B cell (primary cell): ENCODE measurements around the gene RRAGC. TPM values are rescaled to one million over a fixed set of nuclear protein-coding genes. Genes with fewer than 3 reads are reported as not detected.
A peak's percentile ranks its signal among the peaks of the same experiment; 100 is the strongest.

Experiments used
- ATAC-seq: fragments of 200-7000 bp; cut with Tn5 transposase; one replicate; pipeline ENCODE4 v1.10.0; 2021; ENCODE audit warnings: low read depth, mild to moderate bottlenecking, moderate number of reproducible peaks, moderate library complexity
- CTCF ChIA-PET: fragments of 350-600 bp; sonication (Branson Sonifier 250); formaldehyde crosslinking; loops from one replicate; lab custom pipeline; 2021; ENCODE audit warnings: antibody characterized with exemption, inconsistent platforms; lab: Charles Lee
- POLR2A ChIA-PET: fragments of 350-600 bp; sonication (Branson Sonifier 250); formaldehyde crosslinking; loops from one replicate; lab custom pipeline; 2021; ENCODE audit warnings: antibody characterized with exemption; lab: Charles Lee
- DNase-seq: peaks from one replicate; pipeline ENCODE4 v3.0.0; 2013
- H2AFZ ChIP-seq: 2 replicates; pipeline ENCODE4 v1.6.1; 2012; ENCODE audit warnings: mild to moderate bottlenecking, low read depth, low read length; ENCODE audit not compliant: insufficient read depth, poor library complexity, severe bottlenecking
- H3K27ac ChIP-seq, 2 donors: 1 replicate in 1 of 2; 2 replicates in 1 of 2; pipeline ENCODE4 v1.5.1; 2012 to 2013; ENCODE audit warnings: low read length in 2 of 2, mild to moderate bottlenecking in 2 of 2, moderate library complexity in 1 of 2
- H3K27me3 ChIP-seq, 4 experiments: fragments of 200-600 bp in 1 of 4; sonication (generic) in 1 of 4; replicated peaks in 1 of 4; 1 replicate in 2 of 4; 2 replicates in 2 of 4; pipeline versions ENCODE4 v1.6.1 to v1.7.0; 2013 to 2016; ENCODE audit warnings: low read length in 3 of 4, mild to moderate bottlenecking in 2 of 4, mixed read lengths in 1 of 4, moderate library complexity in 1 of 4; ENCODE audit not compliant: insufficient read depth in 4 of 4, control insufficient read depth in 3 of 4; ENCODE audit errors: control extremely low read depth in 1 of 4
- H3K36me3 ChIP-seq, 2 experiments: replicated peaks in 1 of 2; 1 replicate in 1 of 2; 2 replicates in 1 of 2; pipeline versions ENCODE4 v1.6.1 to v1.7.1; 2013; ENCODE audit warnings: low read length in 1 of 2; ENCODE audit not compliant: insufficient read depth in 2 of 2, control insufficient read depth in 1 of 2; ENCODE audit errors: control extremely low read depth in 1 of 2, extremely low read depth in 1 of 2
- H3K4me1 ChIP-seq, 2 donors: fragments of 200-600 bp in 1 of 2; sonication (generic) in 1 of 2; 1 replicate in 1 of 2; 2 replicates in 1 of 2; pipeline versions ENCODE4 v1.5.1 to v1.6.1; 2013 to 2017; ENCODE audit warnings: low read length in 2 of 2; ENCODE audit not compliant: control insufficient read depth in 2 of 2, insufficient read depth in 2 of 2
- H3K4me2 ChIP-seq: replicated peaks from 2 replicates; pipeline ENCODE3; 2012; ENCODE audit warnings: mild to moderate bottlenecking, low read depth, low read length; ENCODE audit not compliant: poor library complexity, severe bottlenecking
- H3K4me3 ChIP-seq, 5 experiments: fragments of 200-600 bp in 1 of 5; sonication (generic) in 1 of 5; 1 replicate in 3 of 5; 2 replicates in 2 of 5; pipeline versions ENCODE4 v1.5.1 to v1.7.0; 2011 to 2016; ENCODE audit warnings: low read length in 4 of 5, mild to moderate bottlenecking in 4 of 5, low read depth in 2 of 5, control low read depth in 1 of 5, moderate library complexity in 1 of 5; ENCODE audit not compliant: insufficient read depth in 1 of 5; ENCODE audit errors: control extremely low read depth in 1 of 5, extremely low read depth in 1 of 5
- H3K79me2 ChIP-seq: fragments of 200-600 bp; sonication (generic); one replicate; pipeline ENCODE4 v1.6.0; 2016; ENCODE audit warnings: low read length; ENCODE audit not compliant: control insufficient read depth, insufficient read depth
- H3K9ac ChIP-seq: fragments of 200-600 bp; sonication (generic); 2 replicates; pipeline ENCODE4 v1.6.1; 2017; ENCODE audit warnings: mild to moderate bottlenecking, low read length, moderate library complexity
- H3K9me3 ChIP-seq, 3 donors: one replicate each; pipeline versions ENCODE4 v1.6.1 to v1.7.1; 2013; ENCODE audit warnings: low read length in 2 of 3; ENCODE audit not compliant: control insufficient read depth in 2 of 3, insufficient read depth in 1 of 3; ENCODE audit errors: control extremely low read depth in 1 of 3
- H4K20me1 ChIP-seq: 2 replicates; pipeline ENCODE4 v1.6.0; 2012; ENCODE audit warnings: mild to moderate bottlenecking, low read length; ENCODE audit not compliant: insufficient read depth, control insufficient read depth, poor library complexity, severe bottlenecking
- H3K27ac Mint-ChIP-seq: one replicate; pipeline ENCODE4 v1.8.0; 2021; ENCODE audit warnings: mixed read lengths
- H3K27me3 Mint-ChIP-seq: one replicate; pipeline ENCODE4 v1.8.0; 2021; ENCODE audit warnings: mixed read lengths
- H3K4me1 Mint-ChIP-seq: one replicate; pipeline ENCODE4 v1.8.0; 2021; ENCODE audit warnings: mixed read lengths
- H3K4me3 Mint-ChIP-seq: one replicate; pipeline ENCODE4 v1.8.0; 2021; ENCODE audit warnings: mixed read lengths
- H3K9me3 Mint-ChIP-seq: one replicate; pipeline ENCODE4 v1.8.0; 2022; ENCODE audit warnings: mixed read lengths; ENCODE audit not compliant: insufficient read depth
- EZH2 ChIP-seq: IDR thresholded peaks from 2 replicates; pipeline ENCODE4 v1.6.1; 2012; ENCODE audit warnings: borderline replicate concordance, low read depth, mild to moderate bottlenecking, moderate library complexity, low read length; ENCODE audit not compliant: insufficient read depth, poor library complexity, severe bottlenecking
- WGBS: methylation state at CpG from one replicate; pipeline ENCODE4 v1.1.5; 2013; ENCODE audit warnings: missing lambda C conversion rate; ENCODE audit not compliant: insufficient coverage; 5-methylcytosine and 5-hydroxymethylcytosine counted together
- intact Hi-C: fragments of 100-400 bp; cut with micrococcal nuclease; formaldehyde crosslinking; loops from one replicate; pipeline ENCODE4 v1.10.0; 2022
- polyA plus RNA-seq: library from polyadenylated mRNA; depleted of rRNA; stranded (reverse); fragments of >200 nt; gene quantifications from 2 replicates; pipeline ENCODE4 v1.2.3, GENCODE V29; 2012
- total RNA-seq, 2 donors: library from RNA; stranded (reverse); fragments of 120-200 nt in 1 of 2; gene quantifications; 1 replicate in 1 of 2; 2 replicates in 1 of 2; pipeline versions ENCODE4 v1.2.3 to v1.2.4, GENCODE V29; 2013 to 2022
- TF ChIP-seq, protein P1 (sequence below): fragments of 200-600 bp; IDR thresholded peaks from one replicate; pipeline ENCODE4 v1.8.0; 2022; ENCODE audit warnings: antibody characterized with exemption, mild to moderate bottlenecking

RRAGC gene
- total and polyA plus RNA-seq, 2 donors (not counting 1 experiment from before 2014, with no cell fraction given) = 11.4 to 37.6 TPM

DNA sequence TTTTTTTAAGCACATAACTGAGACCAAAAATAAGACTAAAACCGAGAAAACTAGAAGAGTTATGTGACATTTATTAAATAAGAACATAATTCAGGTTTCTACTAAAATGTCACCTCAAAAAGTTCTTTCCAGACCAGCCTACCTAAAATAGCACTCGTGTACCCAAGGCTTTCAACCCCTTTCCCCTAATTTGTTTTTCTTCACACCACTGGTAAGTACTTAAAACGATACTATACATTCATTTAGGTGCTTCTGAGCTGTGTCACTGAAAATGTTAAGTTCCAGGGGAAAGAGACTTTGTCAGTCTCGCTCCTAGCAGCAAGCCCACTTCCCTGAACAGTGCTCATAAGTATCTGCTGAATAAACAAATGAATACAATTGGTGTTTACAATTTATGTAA, 6.8 kb downstream of the RRAGC start:
- Histone ChIP-seq H3K79me2 (peaks cover 37% of the 10 kb centered on the region), H3K4me3 (no peak overlapping the region), H2AFZ (no peak overlapping the region), H3K27me3 (no peaks in the 10 kb centered on the region), H3K4me1 (peaks cover 18 to 22% of the 10 kb centered on the region in 2 donors), H4K20me1 (peaks cover 21% of the 10 kb centered on the region), H3K4me2 (no peak overlapping the region), H3K9ac (no peak overlapping the region), H3K9me3 (no peaks in the 10 kb centered on the region), H3K36me3 (peaks cover 3 to 48% of the 10 kb centered on the region in 2 experiments), H3K27ac (no peak overlapping the region)
- peaks cover 31% of the 10 kb centered on the region for H3K4me1 Mint-ChIP-seq
- intact Hi-C loops = no loop called here
- ChIA-PET POLR2A (interaction anchor here (0.6 kb wide), 1 partner anchor 9 kb away, joined by 4 read pairs; no protein-coding TSS in a partner anchor), CTCF (interaction anchor here (0.5 kb wide), 1 partner anchor 170 kb away, joined by 3 read pairs; no protein-coding TSS in a partner anchor)
- no peak overlapping the region for H3K4me3 Mint-ChIP-seq
- no peak for DNase-seq
- no peak overlapping the region for H3K27ac Mint-ChIP-seq
- TF ChIP-seq EZH2 = no peak
- TF ChIP-seq, protein P1, sequence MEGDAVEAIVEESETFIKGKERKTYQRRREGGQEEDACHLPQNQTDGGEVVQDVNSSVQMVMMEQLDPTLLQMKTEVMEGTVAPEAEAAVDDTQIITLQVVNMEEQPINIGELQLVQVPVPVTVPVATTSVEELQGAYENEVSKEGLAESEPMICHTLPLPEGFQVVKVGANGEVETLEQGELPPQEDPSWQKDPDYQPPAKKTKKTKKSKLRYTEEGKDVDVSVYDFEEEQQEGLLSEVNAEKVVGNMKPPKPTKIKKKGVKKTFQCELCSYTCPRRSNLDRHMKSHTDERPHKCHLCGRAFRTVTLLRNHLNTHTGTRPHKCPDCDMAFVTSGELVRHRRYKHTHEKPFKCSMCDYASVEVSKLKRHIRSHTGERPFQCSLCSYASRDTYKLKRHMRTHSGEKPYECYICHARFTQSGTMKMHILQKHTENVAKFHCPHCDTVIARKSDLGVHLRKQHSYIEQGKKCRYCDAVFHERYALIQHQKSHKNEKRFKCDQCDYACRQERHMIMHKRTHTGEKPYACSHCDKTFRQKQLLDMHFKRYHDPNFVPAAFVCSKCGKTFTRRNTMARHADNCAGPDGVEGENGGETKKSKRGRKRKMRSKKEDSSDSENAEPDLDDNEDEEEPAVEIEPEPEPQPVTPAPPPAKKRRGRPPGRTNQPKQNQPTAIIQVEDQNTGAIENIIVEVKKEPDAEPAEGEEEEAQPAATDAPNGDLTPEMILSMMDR = no peak
- no peaks in the 10 kb centered on the region for H3K27me3 Mint-ChIP-seq
- WGBS = no CpG with 5 or more reads among the region's 4 CpGs
- no peak for ATAC-seq
- H3K9me3 Mint-ChIP-seq = no peaks in the 10 kb centered on the region

DNA sequence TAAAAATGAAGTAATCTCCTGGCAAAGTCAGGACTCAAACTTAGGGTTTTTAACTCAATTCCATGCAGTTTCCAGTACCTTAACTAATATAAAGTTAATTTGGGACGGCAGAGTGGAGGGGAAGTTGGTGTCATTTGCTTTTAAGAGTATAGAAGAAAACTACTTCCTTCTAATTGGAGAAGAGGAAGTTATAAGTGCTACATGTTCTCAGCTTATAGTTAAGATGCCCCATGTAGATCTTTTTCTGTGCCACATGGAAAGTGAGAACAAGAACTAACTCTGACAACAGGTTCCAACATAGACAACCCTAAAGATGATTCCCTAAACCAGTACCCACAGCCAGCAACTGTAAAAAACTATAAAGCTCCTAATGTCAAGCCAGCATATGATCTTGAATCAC, 11.5 kb downstream of the RRAGC start:
- no CpG with 5 or more reads among the region's 1 CpG for WGBS
- DNase-seq (peak; percentile 57), ATAC-seq (peak; percentile 72)
- Histone ChIP-seq H3K27ac (peak overlapping the region; percentile 33 to 76), H3K4me1 (peaks cover 16 to 17% of the 10 kb centered on the region in 2 donors), H3K27me3 (no peaks in the 10 kb centered on the region), H3K4me2 (peak overlapping the region; percentile 63), H3K36me3 (peaks cover 9 to 53% of the 10 kb centered on the region in 2 experiments), H4K20me1 (peaks cover 8% of the 10 kb centered on the region), H3K79me2 (peaks cover 32% of the 10 kb centered on the region), H2AFZ (peak overlapping the region; percentile 12), H3K4me3 (no peak overlapping the region), H3K9me3 (no peaks in the 10 kb centered on the region), H3K9ac (no peak overlapping the region)
- Mint-ChIP-seq H3K4me3 (peak overlapping the region; percentile 6), H3K4me1 (peaks cover 17% of the 10 kb centered on the region), H3K27ac (peak overlapping the region; percentile 69), H3K9me3 (no peaks in the 10 kb centered on the region), H3K27me3 (no peaks in the 10 kb centered on the region)
- intact Hi-C loops = no loop called here
- TF ChIP-seq, protein P1 = no peak
- no peak for TF ChIP-seq EZH2
- POLR2A ChIA-PET = interaction anchor here (0.6 kb wide), 1 partner anchor 11 kb away, joined by 9 read pairs; no protein-coding TSS in a partner anchor
- CTCF ChIA-PET = no interaction called here
